ENCODE measurements around the gene TOM1L2.
"Not testable (repeated sequence)": the region's sequence is repeated elsewhere in the genome, so short reads cannot be mapped to it uniquely, and the experiment has no call there.

The TOM1L2 gene

DNA sequence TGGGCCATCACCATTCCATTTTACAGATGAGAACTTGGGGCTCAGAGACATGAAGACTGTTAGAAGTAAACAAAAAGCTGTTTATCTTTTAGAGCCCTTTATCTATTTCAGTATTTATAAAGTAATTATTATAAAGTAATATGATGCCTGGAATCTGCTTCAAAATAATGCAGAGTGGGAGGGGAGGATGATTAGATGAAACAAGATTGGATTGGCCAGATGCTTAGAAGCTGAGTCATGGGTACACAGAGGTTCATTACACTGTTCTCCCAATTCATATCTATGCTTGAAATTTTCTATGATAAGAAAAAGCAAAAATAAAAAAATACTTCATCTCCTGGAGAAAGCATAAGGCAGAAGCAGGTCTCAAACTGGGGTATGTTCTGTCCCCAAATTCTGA is 29.4 kb downstream of the TOM1L2 start:
- DNase-seq = no peak

DNA sequence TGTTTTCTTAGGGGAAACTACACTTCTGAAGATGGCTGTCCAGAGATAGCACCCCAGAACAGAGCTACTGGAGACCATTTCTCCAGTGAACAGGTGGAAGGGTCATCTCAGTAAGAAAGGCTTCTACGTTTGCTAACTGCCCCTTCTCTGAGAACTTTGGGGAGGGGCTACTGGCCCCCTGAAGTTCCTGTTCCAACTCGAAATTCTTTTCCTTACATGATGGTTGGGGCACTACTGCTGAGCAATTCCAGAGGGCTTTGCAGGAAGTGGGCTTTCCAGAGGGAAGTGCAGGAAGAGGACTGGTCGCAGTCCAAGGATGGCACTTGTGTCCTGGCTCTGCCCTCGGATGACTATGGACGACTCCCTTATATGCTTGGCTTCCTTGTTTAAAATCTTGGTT is 31.2 kb downstream of the TOM1L2 start:
- DNase-seq = no peak

DNA sequence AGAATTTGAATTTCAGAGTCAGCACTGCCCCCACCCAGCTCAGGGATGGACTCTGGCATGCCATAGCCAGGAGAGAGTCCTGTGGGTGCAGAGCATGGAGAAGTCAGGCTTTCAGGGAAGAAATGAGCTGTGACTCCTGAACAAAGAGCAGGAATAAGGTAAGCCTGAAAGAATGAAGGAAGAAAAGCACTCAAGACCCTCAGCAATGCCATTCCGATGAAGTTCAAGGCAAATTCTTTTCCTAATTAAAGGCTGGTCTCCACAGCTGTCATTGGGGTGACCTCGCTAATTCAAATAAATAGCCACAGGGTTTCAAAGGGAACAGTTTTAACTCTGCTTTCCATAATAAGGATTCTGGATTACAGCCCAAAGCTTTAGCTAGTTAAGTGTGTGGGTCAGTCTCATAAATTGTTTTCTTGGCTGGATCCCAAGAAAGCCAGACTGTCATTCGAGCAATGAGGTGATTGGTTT is 31.7 kb downstream of the TOM1L2 start:
- DNase-seq = no peak

DNA sequence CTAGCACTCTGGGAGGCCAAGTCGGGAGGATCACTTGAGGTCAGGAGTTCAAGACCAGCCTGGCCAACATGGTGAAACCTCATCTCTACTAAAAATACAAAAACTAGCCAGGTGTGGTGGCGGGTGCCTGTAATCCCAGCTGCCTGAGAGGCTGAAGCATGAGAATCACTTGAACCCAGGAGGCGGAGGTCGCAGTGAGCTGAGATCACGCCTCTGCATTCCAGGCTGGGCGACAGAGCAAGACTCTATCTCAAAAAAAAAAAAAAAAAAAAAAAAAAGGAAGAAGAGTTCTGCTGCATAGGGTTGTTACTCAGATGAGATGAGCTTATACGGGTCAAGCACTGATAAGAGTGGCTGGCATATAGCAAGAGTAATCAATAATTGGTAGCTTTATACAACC is 32.3 kb downstream of the TOM1L2 start:
- DNase-seq = not testable (repeated sequence)

DNA sequence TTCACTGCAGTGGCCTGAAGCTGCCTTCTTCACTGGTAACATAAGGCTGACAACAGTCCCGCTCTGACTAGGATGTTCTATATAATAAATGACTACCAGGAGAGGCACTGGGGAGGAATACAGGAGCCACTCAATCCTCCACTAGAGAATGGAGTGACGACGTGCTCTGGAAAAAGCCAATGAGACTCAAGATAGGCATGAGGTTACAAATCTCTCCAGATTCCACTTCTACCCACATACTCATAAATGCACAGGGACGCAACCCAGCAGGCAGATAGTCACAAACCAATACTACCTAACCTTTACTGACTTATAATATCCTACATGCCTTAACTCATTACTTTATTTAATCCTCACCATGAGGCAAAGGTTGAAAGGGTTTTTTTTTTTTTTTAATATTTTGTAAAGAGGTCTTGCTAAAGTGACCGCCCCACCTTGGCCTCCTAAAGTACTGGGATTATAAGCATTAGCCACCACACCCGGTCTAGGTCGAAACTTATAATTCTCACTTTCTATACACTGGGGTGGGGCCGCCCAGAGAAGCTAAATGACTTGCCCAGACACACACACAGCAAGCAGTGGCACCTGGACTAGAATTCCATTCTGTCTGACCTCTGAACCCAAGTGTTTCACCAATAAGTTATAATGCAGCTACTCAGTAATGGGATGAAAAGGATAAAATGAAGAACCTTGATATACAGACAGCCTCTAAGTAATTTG is 33.7 kb downstream of the TOM1L2 start:
- no peak for DNase-seq

DNA sequence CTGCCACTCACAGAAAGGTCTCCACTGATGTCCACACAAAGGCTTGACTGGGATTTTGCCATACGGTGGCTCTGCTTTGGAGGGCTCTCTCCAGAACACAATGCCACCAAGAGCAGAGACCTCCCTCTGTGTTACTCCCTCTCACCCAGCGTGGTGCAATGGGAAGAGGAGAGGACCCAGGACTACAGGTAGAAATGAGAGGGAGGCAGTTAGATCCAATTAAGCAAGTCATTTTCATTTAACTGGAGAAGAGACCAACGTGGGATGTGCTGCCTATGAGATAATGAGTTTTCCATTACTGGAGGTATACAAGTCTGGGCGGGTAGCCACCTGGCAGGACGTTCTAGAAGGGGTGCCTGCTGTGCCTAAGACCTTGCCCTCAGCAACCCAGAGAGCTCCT is 34.2 kb downstream of the TOM1L2 start:
- DNase-seq = no peak

DNA sequence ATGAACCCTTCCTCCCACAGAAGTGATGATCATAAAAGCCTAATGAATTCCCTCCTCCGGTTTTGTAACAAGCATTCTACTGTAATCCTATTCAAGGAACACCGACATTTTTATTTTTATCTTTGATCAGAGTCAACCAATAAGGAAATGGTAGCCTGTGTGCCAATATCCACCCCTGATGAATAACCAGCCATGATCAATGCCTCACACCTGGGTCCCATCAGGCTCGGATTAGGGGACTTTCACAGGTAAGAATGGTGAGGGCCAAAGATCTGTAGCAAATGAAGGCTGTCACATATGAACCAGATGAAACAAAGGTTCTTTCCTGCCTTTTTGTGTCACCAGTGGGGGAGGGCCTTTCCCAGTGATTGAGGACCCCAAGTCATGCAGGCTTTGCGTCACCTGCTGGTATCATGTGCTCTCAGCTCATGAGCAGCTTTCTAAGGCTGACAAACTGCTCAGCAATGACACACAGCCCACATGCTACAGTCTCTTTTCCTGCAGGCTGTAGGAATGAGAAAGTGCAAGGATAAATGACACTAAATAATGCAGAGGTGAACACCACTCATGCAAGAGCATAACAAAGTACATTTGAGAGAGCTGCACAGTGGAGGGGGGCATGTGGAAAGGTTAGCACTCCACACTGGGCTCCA is 34.9 kb downstream of the TOM1L2 start:
- no peak for DNase-seq

DNA sequence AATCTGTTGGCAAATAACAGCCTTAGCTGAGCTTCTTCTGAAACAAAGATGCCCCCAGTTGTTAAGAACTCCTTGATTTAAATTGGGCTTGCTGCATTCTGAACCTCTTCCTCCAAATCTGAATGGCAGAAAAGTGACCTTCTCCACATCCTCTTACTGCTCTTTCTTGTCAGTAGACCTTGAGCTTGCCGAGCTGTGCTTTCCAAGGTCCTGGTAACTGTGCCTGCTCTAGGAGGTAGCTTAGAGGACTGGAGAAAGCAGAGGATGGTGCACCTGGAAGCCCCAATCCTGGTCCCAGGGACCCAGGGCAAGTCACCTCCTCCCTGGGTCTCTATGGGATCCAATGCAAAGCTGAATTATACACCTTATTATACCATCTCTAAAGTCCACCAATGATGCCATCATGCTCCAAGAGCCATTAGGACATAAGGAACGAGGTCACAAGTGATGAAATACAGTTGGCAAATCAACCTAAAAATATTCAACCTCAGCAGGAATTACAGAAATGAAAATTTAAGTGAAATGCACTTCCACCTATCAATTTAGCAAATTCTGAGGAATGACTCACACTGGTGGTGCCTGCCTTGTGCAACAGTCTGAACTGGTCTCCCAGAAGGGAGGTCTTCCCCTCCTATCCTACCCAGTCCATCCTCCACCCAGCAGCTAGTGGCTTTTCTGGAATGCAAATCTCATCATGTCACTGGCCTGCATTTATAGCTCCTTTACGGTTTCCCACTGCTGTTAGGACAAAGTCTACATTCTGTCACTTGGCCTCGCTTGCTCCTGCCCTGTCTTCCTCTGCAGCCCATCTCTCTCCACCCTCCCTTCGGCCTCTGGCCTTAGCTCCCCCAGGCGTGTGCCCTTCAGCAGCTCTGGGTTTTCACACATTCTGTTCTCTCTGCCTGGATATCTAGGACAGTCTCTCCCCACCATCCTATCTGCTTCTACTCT is 36.6 kb downstream of the TOM1L2 start:
- no peak for DNase-seq

DNA sequence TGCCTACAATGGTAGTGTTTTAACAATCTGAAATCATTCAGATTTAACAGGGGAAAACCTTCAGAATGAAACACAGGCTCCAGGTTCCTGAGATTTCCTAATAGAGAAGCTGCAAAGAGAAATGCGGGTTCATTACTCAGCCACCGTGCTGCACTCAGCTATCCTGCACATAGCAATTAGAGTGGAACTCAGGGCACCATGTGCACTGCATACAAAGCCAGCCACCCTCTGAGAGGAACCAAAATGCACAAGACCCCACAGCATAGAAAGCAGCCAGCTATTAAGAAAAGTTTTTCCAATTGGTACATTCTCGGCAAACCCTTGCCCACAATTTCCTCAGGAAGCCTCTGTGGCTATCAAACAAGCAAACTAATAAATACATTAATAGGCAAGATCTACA is 37.4 kb downstream of the TOM1L2 start:
- DNase-seq = no peak

DNA sequence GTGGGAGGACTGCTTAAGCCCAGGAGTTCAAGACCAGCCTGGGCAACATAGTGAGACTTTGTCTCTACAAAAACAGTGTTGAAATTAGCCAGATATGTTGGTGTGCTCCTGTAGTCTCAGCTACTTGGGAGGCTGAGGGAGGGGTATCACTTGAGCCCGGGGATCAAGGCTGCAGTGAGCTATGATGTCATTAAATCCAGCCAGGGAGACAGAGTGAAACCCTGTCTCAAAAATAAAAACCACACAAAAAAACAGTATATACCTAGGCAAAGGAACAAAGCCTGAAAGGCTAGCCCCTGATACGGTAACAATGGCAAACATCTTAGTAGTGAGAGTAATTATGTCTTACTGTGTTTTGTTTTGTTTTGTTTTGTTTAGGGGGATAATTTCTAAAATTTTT is 38.0 kb downstream of the TOM1L2 start:
- DNase-seq = no peak

DNA sequence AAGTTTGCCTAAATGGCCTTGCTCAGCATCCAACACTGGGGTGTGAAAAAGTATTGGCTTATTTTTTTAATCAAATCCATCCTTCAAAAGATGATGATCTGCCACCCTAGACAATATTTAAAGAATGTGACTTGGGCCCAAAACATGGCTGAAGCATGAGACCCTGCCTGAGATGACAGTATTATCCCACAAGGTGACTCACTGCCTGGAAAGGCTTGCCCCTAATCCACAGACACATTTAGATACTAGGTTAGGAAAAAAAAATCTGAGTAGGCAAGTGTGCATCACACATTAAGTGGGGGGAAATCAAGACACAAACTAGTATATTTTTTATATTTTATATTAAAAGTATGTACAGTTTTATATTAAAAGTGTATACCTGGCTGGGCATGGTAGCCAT is 38.4 kb downstream of the TOM1L2 start:
- no peak for DNase-seq

DNA sequence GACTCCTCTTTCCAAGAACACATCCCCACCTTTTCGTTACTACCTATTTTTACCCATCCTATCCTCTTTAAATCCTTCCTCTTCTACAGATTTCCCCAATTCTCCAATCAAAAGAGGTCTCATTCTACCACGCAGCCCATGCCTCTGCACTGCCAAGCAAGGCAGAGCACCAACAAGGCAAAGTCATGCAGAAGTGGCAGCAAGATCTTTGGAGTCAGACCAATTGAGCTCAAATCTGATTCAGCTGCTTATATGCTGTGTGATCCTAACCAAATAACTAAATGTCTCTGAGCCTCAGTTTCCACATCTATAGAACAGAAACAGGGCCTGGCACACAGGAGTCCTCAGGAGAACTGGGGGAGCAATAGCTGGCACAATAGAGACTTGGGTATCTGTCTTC is 41.0 kb downstream of the TOM1L2 start:
- DNase-seq = no peak

DNA sequence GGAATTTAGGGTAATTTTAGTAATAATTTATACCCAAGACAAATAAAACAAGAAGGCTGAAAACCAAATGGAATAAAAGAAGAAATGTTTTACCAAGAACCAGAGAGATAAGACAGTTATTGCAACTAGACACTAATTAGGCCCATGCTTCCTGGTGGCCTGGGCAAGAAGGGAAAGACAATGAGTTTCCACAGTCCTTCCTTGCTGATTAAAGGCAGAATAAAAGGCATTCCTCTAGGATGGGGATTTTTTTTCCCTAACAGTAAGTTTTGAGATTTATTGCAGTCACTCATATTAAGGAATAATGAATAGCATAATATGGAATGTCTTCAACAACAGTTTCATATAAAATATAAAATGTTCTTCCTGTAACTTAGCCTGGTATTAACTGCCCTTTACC is 41.5 kb downstream of the TOM1L2 start:
- DNase-seq = no peak

DNA sequence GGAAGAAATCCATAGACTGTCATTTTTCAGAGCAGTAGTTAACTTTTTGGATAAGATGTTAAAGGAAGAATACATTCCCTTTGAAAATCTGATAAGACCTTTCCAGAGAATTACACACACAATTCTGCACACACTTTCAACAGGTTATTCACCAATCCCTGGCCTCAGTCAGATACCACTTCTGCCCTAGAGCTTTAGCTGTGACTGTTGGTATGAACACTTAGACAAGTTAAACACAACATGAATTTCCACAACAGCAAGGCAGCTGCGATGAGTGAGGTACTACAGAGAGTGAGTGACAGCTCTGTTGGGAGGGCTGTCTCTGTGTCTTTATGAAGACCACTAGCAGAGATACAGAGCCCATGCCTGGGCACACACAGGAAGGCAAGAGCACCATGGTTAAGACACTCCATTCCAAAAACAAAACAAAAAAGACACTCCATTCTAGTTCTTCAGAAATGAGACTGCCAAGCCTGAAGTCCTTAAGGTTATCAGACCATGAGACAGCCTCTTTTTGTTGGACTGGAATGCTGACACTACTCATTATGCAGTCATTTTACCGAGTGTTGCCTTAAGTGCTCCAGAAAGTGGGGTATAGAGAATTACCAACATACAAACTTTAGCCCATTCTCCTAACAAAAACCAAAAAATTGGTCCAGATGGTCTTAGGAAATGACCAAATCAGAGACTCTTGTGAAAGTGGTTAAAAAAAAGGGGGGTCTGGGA is 42.4 kb downstream of the TOM1L2 start:
- DNase-seq = no peak

DNA sequence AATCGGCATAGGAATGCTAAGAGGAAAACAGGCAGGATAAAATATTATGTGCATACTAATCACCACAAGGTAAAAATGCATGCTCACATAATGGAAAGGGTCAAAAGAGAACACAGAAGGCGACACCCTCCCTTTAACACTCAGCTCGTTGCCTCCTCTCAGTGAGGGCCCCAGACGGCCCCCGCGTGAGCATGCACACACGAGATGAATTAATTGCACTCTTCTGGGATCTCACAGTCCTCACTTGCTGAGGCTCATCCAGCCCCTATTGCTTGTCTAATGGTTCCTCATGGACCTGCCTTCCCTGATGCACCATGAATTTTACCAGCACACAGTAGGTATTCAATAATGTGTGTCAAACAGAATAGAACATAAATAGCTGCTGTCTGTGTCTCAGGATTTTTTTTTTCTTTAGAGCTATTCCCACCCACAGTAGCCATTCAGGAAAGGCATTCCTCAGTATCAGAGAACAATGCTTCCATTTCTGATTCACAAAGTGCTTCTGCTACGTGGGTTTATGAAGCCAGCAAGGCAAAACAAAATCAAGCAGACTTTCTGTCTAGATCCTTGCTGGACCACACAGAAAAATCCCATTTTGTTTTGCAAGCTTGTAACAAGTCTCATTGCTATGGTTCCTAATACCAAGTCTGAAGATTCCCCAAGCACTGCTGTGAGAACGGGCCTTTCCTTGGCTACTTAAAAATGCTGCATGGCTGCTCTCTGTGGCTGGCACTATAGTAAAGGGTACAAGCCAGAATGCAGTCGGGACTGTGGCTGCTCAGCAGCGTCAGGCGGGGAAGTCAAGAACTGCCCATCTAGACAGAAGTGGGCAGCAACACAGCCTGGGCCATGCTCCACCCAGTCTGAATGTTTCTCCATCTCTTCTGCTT is 43.6 kb downstream of the TOM1L2 start:
- DNase-seq = no peak

DNA sequence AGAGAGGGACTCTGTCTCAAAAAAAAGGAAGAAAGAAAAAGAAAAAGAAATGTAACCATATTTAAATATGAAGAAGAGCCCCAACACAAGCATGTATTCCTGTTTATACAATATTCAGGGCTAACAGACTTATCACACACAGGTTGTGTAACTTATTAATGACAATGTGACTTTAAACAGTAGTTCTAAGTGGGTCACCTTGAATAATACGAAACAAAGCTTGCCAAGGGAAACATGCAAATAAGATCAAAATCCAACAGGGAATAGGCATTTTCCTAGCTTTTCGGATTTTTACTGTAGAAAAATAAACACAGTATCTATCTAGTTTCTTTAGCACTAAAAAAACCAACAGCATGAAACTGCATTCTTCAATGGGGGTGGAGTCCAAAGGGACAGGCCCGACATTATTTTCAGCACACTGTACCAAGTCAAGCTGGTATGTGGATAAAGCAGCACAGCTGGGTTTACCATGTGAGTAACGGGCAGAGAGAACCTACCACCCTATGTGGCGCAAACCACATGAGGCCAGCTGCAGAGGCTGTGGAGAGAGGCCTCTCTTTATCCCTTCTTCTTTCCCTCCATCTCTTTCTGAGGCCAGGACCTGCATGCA is 45.3 kb downstream of the TOM1L2 start:
- DNase-seq = no peak

DNA sequence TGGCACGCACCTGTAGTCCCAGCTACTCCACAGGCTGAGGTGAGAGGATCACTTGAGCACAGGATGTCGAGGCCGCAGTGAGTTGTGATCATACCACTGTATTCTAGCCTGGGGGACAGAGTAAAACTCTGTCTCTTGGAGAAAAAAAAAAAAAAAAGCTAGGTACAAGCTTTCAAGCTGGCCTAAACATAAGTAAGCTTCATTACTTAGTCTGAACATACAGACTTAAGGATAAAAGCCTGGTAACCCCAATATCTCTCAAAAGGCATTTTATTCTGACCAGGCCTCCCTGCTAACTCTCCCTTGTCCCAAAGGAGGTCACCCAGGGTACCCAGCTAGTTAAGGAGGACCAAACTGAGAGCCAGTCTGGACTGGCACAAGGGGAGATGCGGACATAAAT is 46.2 kb downstream of the TOM1L2 start:
- DNase-seq = no peak

DNA sequence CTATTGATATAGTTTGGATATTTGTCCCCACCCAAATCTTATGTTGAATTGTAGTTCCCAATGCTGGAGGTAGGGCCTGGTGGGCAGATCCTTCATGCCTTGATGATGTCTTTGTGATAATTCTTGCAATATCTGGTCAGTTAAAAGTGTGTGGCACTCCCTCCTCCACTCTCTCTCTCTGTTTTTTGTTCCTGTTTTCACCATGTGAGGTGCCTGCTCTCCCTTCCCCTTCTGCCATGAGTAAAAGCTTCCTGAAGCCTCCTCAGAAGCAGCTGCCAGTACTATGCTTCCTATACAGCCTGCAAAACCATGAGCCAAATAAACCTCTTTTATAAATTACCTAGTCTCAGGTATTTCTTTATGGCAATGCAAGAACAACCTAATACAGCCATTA is 47.3 kb downstream of the TOM1L2 start:
- DNase-seq = no peak

DNA sequence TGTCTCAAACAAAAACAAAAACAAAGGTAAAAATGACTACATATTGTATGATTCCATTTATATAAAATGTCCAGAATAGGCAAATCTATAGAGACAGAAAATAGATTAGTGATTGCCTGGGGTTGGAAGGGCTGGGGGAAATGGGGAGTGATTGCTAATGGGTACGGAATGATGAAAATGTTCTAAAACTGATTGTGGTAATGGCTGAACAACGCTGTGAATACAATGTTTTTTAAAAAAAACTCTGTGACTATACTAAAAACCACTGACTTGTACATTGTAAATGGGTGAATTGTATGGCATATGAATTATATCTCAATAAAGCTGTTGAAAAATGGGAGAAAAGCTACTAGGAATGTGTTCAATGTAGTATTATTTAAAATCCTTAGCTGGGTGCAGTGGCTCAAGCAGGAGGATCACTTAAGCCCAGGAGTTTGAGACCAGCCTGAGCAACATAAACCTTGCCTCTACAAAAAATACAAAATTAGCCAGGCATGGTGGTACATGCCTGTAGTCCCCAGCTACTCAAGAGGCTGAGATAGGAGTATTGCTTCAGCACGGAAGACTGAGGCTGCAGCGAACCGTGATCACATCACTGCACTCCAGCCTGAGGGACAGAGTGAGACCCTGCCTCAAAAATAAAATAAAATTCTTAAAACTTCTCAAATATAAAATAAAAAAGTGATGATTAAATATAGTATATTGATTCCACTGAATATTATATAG is 47.9 kb downstream of the TOM1L2 start:
- DNase-seq = no peak

DNA sequence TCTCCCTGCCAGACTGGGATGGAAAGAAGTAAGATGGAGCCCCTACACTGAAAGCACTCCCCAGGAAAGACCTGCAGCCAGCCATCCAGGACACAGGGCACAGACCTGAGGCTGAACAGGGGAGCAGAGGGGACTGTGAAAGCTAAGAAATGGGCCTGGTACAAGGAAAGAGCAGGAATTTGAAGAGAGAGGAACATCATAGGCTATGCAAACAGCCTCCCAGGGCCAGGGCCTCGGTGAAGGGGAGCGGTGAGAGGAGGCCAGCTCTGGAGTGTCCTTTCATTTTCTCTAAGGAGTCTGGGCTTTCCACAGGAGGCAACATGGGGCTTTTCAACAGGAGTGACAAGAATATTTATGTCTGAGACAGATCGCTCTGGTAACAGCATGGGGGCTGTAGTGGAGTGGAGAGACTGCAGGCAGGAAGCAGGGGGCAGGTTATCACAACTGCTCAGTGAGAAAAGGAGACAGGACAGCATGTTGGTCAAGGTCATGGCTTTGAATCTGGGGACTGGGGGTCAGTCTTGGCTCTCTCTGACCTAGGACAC is 50.1 kb downstream of the TOM1L2 start:
- DNase-seq = no peak
